Spleen (tissue), 7 donors: ENCODE results near the gene APOBEC3G.
"Not testable (repeated sequence)": the region's sequence is repeated elsewhere in the genome, so short reads cannot be mapped to it uniquely, and the experiment has no call there.

Experiments
- CTCF ChIP-seq, 11 experiments: fragments of 200-600 bp in 7 of 11; fragments of 450-650 bp in 4 of 11; sonication (generic) in 4 of 11; IDR thresholded peaks in 8 of 11; conservative IDR thresholded peaks in 3 of 11; 1 replicate in 7 of 11; 2 replicates in 4 of 11; pipeline versions ENCODE4 v1.4.0 to v1.8.0; 2016 to 2021; ENCODE audit warnings: antibody characterized with exemption in 11 of 11, inconsistent platforms in 4 of 11, mild to moderate bottlenecking in 1 of 11
- POLR2A ChIP-seq, 3 donors: fragments of 450-650 bp; IDR thresholded peaks; one replicate each; pipeline ENCODE4 v1.5.1; 2017; ENCODE audit warnings: antibody characterized with exemption in 3 of 3, mild to moderate bottlenecking in 1 of 3
- donor health status: DM: no; HTN: no; CAD: no; lungs with moderate emphysema.
- donor health status: DM: no; HTN: no; CAD: no.
- donor health status: DM: no; HTN: no; CAD: no.

- TF ChIP-seq CTCF (IDR thresholded peaks at IDR 0.05 in 8 of 11, conservative IDR thresholded peaks at IDR 0.05 in 3 of 11); POLR2A (IDR thresholded peaks at IDR 0.05): not testable (repeated sequence)
These were observed 2.1 kb downstream of the APOBEC3G start for GRCh38 chr22:39079054-39079637.
